HL-60 (cell line): Measurements from ENCODE around the gene SLC15A1.

ENCODE experiments used
- GABPA ChIP-seq: IDR thresholded peaks from 2 replicates; pipeline ENCODE4 v1.6.1; 2012; ENCODE audit warnings: low read depth
- POLR2AphosphoS5 ChIP-seq: IDR thresholded peaks from 2 replicates; pipeline ENCODE4 v1.6.1; 2012; ENCODE audit warnings: low read depth
- TF ChIP-seq, protein P1 (sequence below): IDR thresholded peaks from one replicate; pipeline ENCODE4 v1.5.1; 2011; ENCODE audit warnings: low read length, control low read depth, inconsistent platforms; ENCODE audit not compliant: insufficient read depth

DNA sequence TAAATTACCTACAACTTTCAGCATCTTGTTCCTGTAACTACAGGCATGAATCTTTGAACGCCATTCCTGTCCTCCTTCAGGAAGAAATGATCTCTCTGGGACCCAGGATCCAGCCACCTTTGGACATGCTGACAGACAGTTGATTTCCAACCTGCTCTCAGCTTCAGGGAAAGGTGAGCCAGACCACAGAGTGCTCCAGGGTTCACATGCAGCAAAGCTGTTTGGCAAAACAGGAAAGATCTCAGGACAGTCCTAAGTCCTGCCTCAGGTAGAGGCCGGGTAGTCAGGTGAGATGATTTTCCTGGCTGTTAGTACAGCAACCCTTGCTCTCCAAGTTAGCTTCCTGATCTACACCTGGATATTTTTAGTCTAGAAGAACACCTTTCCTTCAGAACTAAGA is 9.1 kb downstream of the SLC15A1 start:
- TF ChIP-seq, protein P1, sequence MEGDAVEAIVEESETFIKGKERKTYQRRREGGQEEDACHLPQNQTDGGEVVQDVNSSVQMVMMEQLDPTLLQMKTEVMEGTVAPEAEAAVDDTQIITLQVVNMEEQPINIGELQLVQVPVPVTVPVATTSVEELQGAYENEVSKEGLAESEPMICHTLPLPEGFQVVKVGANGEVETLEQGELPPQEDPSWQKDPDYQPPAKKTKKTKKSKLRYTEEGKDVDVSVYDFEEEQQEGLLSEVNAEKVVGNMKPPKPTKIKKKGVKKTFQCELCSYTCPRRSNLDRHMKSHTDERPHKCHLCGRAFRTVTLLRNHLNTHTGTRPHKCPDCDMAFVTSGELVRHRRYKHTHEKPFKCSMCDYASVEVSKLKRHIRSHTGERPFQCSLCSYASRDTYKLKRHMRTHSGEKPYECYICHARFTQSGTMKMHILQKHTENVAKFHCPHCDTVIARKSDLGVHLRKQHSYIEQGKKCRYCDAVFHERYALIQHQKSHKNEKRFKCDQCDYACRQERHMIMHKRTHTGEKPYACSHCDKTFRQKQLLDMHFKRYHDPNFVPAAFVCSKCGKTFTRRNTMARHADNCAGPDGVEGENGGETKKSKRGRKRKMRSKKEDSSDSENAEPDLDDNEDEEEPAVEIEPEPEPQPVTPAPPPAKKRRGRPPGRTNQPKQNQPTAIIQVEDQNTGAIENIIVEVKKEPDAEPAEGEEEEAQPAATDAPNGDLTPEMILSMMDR: no peak
- TF ChIP-seq POLR2AphosphoS5: no peak
- no peak for TF ChIP-seq GABPA
